HCT116 (cell line): ENCODE results near the gene COG5. TPM values are rescaled to one million over a fixed set of nuclear protein-coding genes. Genes with fewer than 3 reads are reported as not detected.

Experiments
- ATAC-seq: fragments of 200-7000 bp; cut with Tn5 transposase; 2 replicates; pipeline ENCODE4 v1.9.1; 2020; ENCODE audit warnings: mild to moderate bottlenecking, moderate library complexity
- BruUV-seq: library from RNA; stranded (reverse); fragments of 400-500 nt; replicated peaks from 2 replicates; lab custom pipeline; 2021; lab: Mats Ljungman, UMichigan
- CTCF ChIA-PET: fragments of 300-600 bp; sonication (Branson Sonifier 250); formaldehyde crosslinking; loops from one replicate; lab custom pipeline; 2021; ENCODE audit warnings: antibody characterized with exemption; lab: Charles Lee
- POLR2A ChIA-PET: fragments of 300-600, 350-600 bp; sonication (Branson Sonifier 250); formaldehyde crosslinking; loops from one replicate; lab custom pipeline; 2021; ENCODE audit warnings: antibody characterized with exemption; lab: Charles Lee
- RAD21 ChIA-PET, 2 experiments: fragments of 300-600 bp; sonication (Branson Sonifier 250); formaldehyde crosslinking; loops; one replicate each; lab custom pipeline; 2023; ENCODE audit warnings: low total read pairs in 2 of 2; ENCODE audit not compliant: uncharacterized antibody in 2 of 2, unreplicated experiment in 2 of 2, low non-redundant PET in 1 of 2; lab: Charles Lee
- DNase-seq: peaks from one replicate; pipeline ENCODE4 v3.0.0-alpha.2; 2010; ENCODE audit warnings: low read depth, low spot score
- H2AFZ ChIP-seq: fragments of 200-600 bp; shearing (Covaris generic), sonication (generic); 2 replicates; pipeline ENCODE4 v1.6.1; 2017; ENCODE audit warnings: low read depth, mixed run types, mixed read lengths, antibody characterized with exemption, low read length; ENCODE audit not compliant: poor library complexity, severe bottlenecking
- H3K27ac ChIP-seq: 2 replicates; pipeline ENCODE4 v1.5.1; 2012; ENCODE audit warnings: low read depth, low read length
- H3K27me3 ChIP-seq: fragments of 200-600 bp; sonication (generic); 2 replicates; pipeline ENCODE4 v1.6.1; 2016; ENCODE audit warnings: mixed run types, low read length, mixed read lengths; ENCODE audit not compliant: insufficient read depth
- H3K36me3 ChIP-seq, 2 experiments: fragments of 200-500 bp in 1 of 2; fragments of 200-600 bp in 1 of 2; sonication (Bioruptor generic) in 1 of 2; sonication (generic) in 1 of 2; 2 replicates each; pipeline versions ENCODE4 v1.5.1 to v1.6.1; 2014 to 2016; ENCODE audit warnings: low read length in 2 of 2, inconsistent platforms in 1 of 2, mixed read lengths in 1 of 2, mixed run types in 1 of 2; ENCODE audit not compliant: insufficient read depth in 2 of 2, control insufficient read depth in 1 of 2
- H3K4me1 ChIP-seq, 2 experiments: fragments of 200-600 bp in 1 of 2; sonication (generic) in 1 of 2; 2 replicates each; pipeline versions ENCODE4 v1.5.1 to v1.6.1; 2012 to 2017; ENCODE audit warnings: low read length in 2 of 2, inconsistent platforms in 1 of 2, mild to moderate bottlenecking in 1 of 2, mixed read lengths in 1 of 2, mixed run types in 1 of 2, moderate library complexity in 1 of 2; ENCODE audit not compliant: insufficient read depth in 2 of 2, control insufficient read depth in 1 of 2
- H3K4me2 ChIP-seq: fragments of 200-600 bp; sonication (generic); 2 replicates; pipeline ENCODE4 v1.6.1; 2017; ENCODE audit warnings: mixed run types, low read length, mixed read lengths
- H3K4me3 ChIP-seq, 2 experiments: fragments of 200-600 bp in 1 of 2; sonication (generic) in 1 of 2; replicated peaks in 1 of 2; 2 replicates each; pipeline ENCODE4 v1.5.1; 2011 to 2016; ENCODE audit warnings: low read length in 2 of 2, control low read depth in 1 of 2, low read depth in 1 of 2, mild to moderate bottlenecking in 1 of 2, mixed read lengths in 1 of 2, mixed run types in 1 of 2
- H3K79me2 ChIP-seq: fragments of 200-600 bp; sonication (generic); 2 replicates; pipeline ENCODE4 v1.6.1; 2017; ENCODE audit warnings: mild to moderate bottlenecking, mixed run types, low read length, moderate library complexity, mixed read lengths; ENCODE audit not compliant: insufficient read depth
- H3K9ac ChIP-seq: fragments of 200-600 bp; sonication (generic); 2 replicates; pipeline ENCODE4 v1.6.1; 2016; ENCODE audit warnings: low read length, mixed read lengths
- H3K9me2 ChIP-seq: fragments of 200-600 bp; sonication (generic), shearing (Covaris generic); 2 replicates; pipeline ENCODE4 v1.6.1; 2017; ENCODE audit warnings: mixed run types, mild to moderate bottlenecking, moderate library complexity; ENCODE audit not compliant: insufficient read depth
- H3K9me3 ChIP-seq, 2 experiments: fragments of 200-500 bp in 1 of 2; fragments of 200-600 bp in 1 of 2; sonication (Bioruptor generic) in 1 of 2; sonication (generic) in 1 of 2; 2 replicates each; pipeline ENCODE4 v1.6.1; 2014 to 2017; ENCODE audit warnings: low read length in 2 of 2, mixed read lengths in 2 of 2, inconsistent platforms in 1 of 2, low read depth in 1 of 2, mild to moderate bottlenecking in 1 of 2, mixed run types in 1 of 2, moderate library complexity in 1 of 2; ENCODE audit not compliant: control insufficient read depth in 1 of 2, insufficient read depth in 1 of 2
- H4K20me1 ChIP-seq: fragments of 200-600 bp; sonication (generic), shearing (Covaris generic); 2 replicates; pipeline ENCODE4 v1.6.1; 2017; ENCODE audit warnings: mixed run types, mild to moderate bottlenecking, moderate library complexity; ENCODE audit not compliant: insufficient read depth
- CBX3 ChIP-seq: IDR thresholded peaks from 2 replicates; pipeline ENCODE4 v1.6.1; 2012; ENCODE audit warnings: low read depth
- ELF1 ChIP-seq: IDR thresholded peaks from 2 replicates; pipeline ENCODE4 v1.6.1; 2012; ENCODE audit warnings: low read depth, borderline replicate concordance
- FOSL1 ChIP-seq: IDR thresholded peaks from 2 replicates; pipeline ENCODE4 v1.6.1; 2012; ENCODE audit warnings: low read depth
- POLR2A ChIP-seq: IDR thresholded peaks from 2 replicates; pipeline ENCODE4 v1.7.0; 2011; ENCODE audit warnings: borderline replicate concordance; ENCODE audit not compliant: insufficient read depth, insufficient read length; ENCODE audit errors: extremely low read depth
- REST ChIP-seq: IDR thresholded peaks from 2 replicates; pipeline ENCODE4 v1.6.1; 2012; ENCODE audit warnings: low read depth
- SRF ChIP-seq: IDR thresholded peaks from 2 replicates; pipeline ENCODE4 v1.6.1; 2012; ENCODE audit warnings: low read depth
- TCF7L2 ChIP-seq: IDR thresholded peaks from 2 replicates; pipeline ENCODE4 v1.7.0; 2011; ENCODE audit warnings: borderline replicate concordance, inconsistent platforms; ENCODE audit not compliant: insufficient read depth, insufficient read length; ENCODE audit errors: extremely low read depth
- ZNF274 ChIP-seq: fragments of 200-500 bp; sonication (Bioruptor generic); IDR thresholded peaks from 2 replicates; pipeline ENCODE4 v1.6.1; 2014; ENCODE audit warnings: mild to moderate bottlenecking, low read depth, low read length, inconsistent platforms
- intact Hi-C: fragments of 100-400 bp; cut with micrococcal nuclease; formaldehyde crosslinking; loops from 2 replicates; pipeline ENCODE4 v1.10.0; 2022
- total RNA-seq: library from RNA; stranded (reverse); gene quantifications from one replicate; pipeline ENCODE4 v1.2.1, GENCODE V29; 2021; ENCODE audit not compliant: unreplicated experiment
- TF ChIP-seq, protein P1 (sequence below): IDR thresholded peaks from 2 replicates; pipeline ENCODE4 v1.6.1; 2011; ENCODE audit warnings: mild to moderate bottlenecking, low read length, moderate library complexity; ENCODE audit not compliant: insufficient replicate concordance; ENCODE audit errors: extremely low read depth

The COG5 gene
- total RNA-seq, 1 experiment from 2014 or later, result 30.7 TPM

DNA sequence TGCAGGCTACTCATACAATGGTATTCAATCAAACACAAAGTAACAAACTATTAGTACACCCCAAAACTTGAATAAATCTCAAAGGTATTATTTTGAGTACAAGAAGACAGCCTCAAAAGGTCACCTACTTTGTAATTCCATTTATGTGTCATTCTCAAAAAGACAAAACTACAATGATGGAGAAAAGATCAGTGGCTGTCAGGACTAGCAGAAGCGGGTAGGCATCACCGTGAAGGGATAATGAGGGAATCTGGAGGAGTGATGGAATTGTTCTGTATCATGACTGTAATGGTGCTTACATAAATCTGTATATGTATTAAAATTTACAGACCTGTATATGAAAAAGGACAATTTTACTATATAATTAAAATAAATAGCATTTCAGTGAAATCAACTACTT is 37.0 kb downstream of the COG5 start:
- intact Hi-C loops, result no loop called here
- H3K27ac ChIP-seq, result no peak overlapping the region
- no peaks in the 10 kb centered on the region for H3K9me3 ChIP-seq
- CTCF ChIA-PET, result no interaction called here
- TF ChIP-seq ELF1 (no peak), FOSL1 (no peak), SRF (no peak), TCF7L2 (no peak), POLR2A (no peak), CBX3 (no peak), ZNF274 (no peak), REST (no peak)
- TF ChIP-seq, protein P1, sequence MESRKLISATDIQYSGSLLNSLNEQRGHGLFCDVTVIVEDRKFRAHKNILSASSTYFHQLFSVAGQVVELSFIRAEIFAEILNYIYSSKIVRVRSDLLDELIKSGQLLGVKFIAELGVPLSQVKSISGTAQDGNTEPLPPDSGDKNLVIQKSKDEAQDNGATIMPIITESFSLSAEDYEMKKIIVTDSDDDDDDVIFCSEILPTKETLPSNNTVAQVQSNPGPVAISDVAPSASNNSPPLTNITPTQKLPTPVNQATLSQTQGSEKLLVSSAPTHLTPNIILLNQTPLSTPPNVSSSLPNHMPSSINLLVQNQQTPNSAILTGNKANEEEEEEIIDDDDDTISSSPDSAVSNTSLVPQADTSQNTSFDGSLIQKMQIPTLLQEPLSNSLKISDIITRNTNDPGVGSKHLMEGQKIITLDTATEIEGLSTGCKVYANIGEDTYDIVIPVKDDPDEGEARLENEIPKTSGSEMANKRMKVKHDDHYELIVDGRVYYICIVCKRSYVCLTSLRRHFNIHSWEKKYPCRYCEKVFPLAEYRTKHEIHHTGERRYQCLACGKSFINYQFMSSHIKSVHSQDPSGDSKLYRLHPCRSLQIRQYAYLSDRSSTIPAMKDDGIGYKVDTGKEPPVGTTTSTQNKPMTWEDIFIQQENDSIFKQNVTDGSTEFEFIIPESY, result no peak
- H4K20me1 ChIP-seq, result no peaks in the 10 kb centered on the region
- H3K4me1 ChIP-seq, result peaks cover 0 to 8% of the 10 kb centered on the region in 2 experiments; a peak in 1 of 4 replicates
- no peaks in the 10 kb centered on the region for H3K27me3 ChIP-seq
- RAD21 ChIA-PET, result no interaction called here
- H3K79me2 ChIP-seq, result peaks cover 3% of the 10 kb centered on the region; the same call in 1 of the 2 replicates
- DNase-seq (no peak), ATAC-seq (no peak)
- no peak overlapping the region for H3K4me2 ChIP-seq
- no peak overlapping the region for H3K4me3 ChIP-seq
- H3K9ac ChIP-seq, result no peak overlapping the region
- no peak overlapping the region for H2AFZ ChIP-seq
- POLR2A ChIA-PET, result no interaction called here
- H3K36me3 ChIP-seq, result no peaks in the 10 kb centered on the region
- H3K9me2 ChIP-seq, result no peaks in the 10 kb centered on the region
- BruUV-seq, result no TSS peak
